Kidney capillary endothelial cell (primary cell): Measurements from ENCODE around the gene MMP13.
"Not testable (repeated sequence)": the region's sequence is repeated elsewhere in the genome, so short reads cannot be mapped to it uniquely, and the experiment has no call there.

Experiments
- DNase-seq: peaks from one replicate; pipeline ENCODE4 v3.0.0-alpha.2; 2018; ENCODE audit warnings: low spot score

MMP13 gene

GRCh38 chr11:102955624-102956023, at the start of gene MMP13:
Gene MMP13, minus strand, starts transcription at chr11:102955732. Its CDS starts 27 bp downstream, at chr11:102955705.
- no peak for DNase-seq

- DNase-seq, result not testable (repeated sequence)
Observed at GRCh38 chr11:103004234-103004633, 48.7 kb upstream of the MMP13 start.

- DNase-seq, result no peak
Observed at GRCh38 chr11:102994105-102994504, 38.6 kb upstream of the MMP13 start.

- no peak for DNase-seq
Observed at GRCh38 chr11:102991776-102992175, 36.2 kb upstream of the MMP13 start.

- DNase-seq, result no peak
Observed at GRCh38 chr11:102990145-102990544, 34.6 kb upstream of the MMP13 start.

- DNase-seq, result no peak
Observed at GRCh38 chr11:102989379-102990047, 34.0 kb upstream of the MMP13 start.

GRCh38 chr11:102986815-102987214, 31.3 kb upstream of the MMP13 start:
- no peak for DNase-seq

GRCh38 chr11:102985850-102986249, 30.3 kb upstream of the MMP13 start:
- no peak for DNase-seq

- DNase-seq, result no peak
Observed at GRCh38 chr11:102983486-102983885, 28.0 kb upstream of the MMP13 start.

GRCh38 chr11:102981324-102981910, 25.9 kb upstream of the MMP13 start:
- DNase-seq, result no peak

- no peak for DNase-seq
Observed at GRCh38 chr11:102974552-102975280, 19.2 kb upstream of the MMP13 start.

- DNase-seq, result not testable (repeated sequence)
Observed at GRCh38 chr11:102973698-102974097, 18.2 kb upstream of the MMP13 start.

- DNase-seq, result no peak
Observed at GRCh38 chr11:102972853-102973252, 17.3 kb upstream of the MMP13 start.

- no peak for DNase-seq
Observed at GRCh38 chr11:102971766-102972165, 16.2 kb upstream of the MMP13 start.

- DNase-seq, result no peak
Observed at GRCh38 chr11:102967497-102967896, 12.0 kb upstream of the MMP13 start.

- DNase-seq, result no peak
Observed at GRCh38 chr11:102966011-102966410, 10.5 kb upstream of the MMP13 start.

- no peak for DNase-seq
Observed at GRCh38 chr11:102964867-102965266, 9.3 kb upstream of the MMP13 start.

- no peak for DNase-seq
Observed at GRCh38 chr11:102957953-102958352, 2.4 kb upstream of the MMP13 start.

- DNase-seq, result no peak
Observed at GRCh38 chr11:102950622-102951081, 4.9 kb downstream of the MMP13 start.

- DNase-seq, result no peak
Observed at GRCh38 chr11:102946237-102946636, 9.3 kb downstream of the MMP13 start.

- DNase-seq, result peak; percentile 70
Observed at GRCh38 chr11:102940714-102941588, 14.6 kb downstream of the MMP13 start.

GRCh38 chr11:102936864-102937509, 18.5 kb downstream of the MMP13 start:
- no peak for DNase-seq
